ENCODE measurements around the gene RBFOX1.

Gene RBFOX1

GRCh38 chr16:7443142-7443541 lies 110.5 kb downstream of the RBFOX1 start:
- Histone ChIP-seq H3K27me3 (ENCODE audit: control insufficient read depth in 2 of 2, insufficient read depth in 2 of 2, low read length in 2 of 2) (no peaks in the 10 kb centered on the region), H3K4me1 (ENCODE audit: control insufficient read depth in 2 of 2, insufficient read depth in 2 of 2, low read length in 2 of 2) (no peaks in the 10 kb centered on the region), H3K9ac (ENCODE audit: low read depth in 1 of 2, low read length in 2 of 2) (no peak overlapping the region), H3K9me3 (ENCODE audit: control insufficient read depth in 2 of 2, low read length in 2 of 2) (no peaks in the 10 kb centered on the region), H3K4me3 (ENCODE audit: low read length in 2 of 2) (no peak overlapping the region), H3K36me3 (ENCODE audit: control insufficient read depth in 2 of 2, insufficient read depth in 2 of 2, low read length in 2 of 2) (no peaks in the 10 kb centered on the region), H3K27ac (ENCODE audit: low read depth in 2 of 2, low read length in 2 of 2) (no peak overlapping the region)

DNA sequence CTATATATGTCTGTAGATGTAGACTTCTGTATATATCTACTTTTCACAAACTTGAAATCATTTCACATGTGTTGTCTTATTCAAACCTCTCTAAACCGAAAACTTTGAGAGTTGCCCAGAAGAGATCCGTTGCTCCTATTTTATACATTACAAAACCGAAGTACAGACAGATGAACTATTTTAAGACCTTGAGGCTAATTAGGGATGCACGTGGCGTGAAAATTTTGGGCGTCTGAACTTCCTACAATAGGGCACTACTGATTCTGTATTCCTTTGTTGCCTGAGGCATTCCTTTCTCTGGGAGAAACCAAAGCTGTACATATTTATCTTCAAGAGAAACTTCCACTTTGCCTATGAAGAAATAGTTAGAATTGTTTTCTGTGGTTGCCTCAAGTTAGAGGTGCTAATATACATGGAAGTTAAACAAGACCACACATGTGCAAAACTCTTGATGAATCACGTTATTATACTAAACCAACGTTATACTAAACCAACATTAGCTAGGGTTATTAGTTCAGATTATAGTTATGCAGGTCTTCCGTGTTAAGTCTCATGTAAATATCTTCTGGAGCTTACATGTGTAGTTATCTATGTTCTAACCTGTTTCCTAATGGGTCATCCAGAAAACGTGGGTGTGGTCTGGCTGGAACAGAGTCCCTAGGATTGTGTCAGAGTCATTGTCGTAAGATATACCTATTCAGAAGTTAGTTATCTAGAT lies 111.2 kb downstream of the RBFOX1 start:
- Histone ChIP-seq H3K4me1 (ENCODE audit: control insufficient read depth in 2 of 2, insufficient read depth in 2 of 2, low read length in 2 of 2) (no peaks in the 10 kb centered on the region), H3K27ac (ENCODE audit: low read depth in 2 of 2, low read length in 2 of 2) (no peak overlapping the region), H3K27me3 (ENCODE audit: control insufficient read depth in 2 of 2, insufficient read depth in 2 of 2, low read length in 2 of 2) (no peaks in the 10 kb centered on the region), H3K4me3 (ENCODE audit: low read length in 2 of 2) (no peak overlapping the region), H3K9ac (ENCODE audit: low read depth in 1 of 2, low read length in 2 of 2) (no peak overlapping the region), H3K9me3 (ENCODE audit: control insufficient read depth in 2 of 2, low read length in 2 of 2) (no peaks in the 10 kb centered on the region), H3K36me3 (ENCODE audit: control insufficient read depth in 2 of 2, insufficient read depth in 2 of 2, low read length in 2 of 2) (no peaks in the 10 kb centered on the region)

DNA sequence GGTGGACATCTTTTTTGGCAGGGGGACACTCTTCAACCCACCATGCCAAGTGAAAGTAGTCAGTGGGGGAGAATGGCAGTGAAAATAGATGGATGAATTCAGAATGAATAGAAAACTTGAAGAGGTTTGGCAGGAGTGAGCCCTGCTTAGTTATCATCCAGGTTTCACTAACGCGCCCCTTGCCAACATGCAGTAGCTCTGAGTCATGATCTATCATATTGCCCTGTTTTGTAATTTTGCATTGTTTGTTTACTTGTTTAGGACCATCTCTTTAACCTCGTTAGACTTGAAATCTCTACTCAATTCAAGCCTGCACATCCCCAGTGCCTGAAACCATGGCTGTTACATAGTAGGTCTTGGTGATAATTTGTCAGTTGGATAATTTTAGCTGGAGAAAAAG lies 116.7 kb downstream of the RBFOX1 start:
- Histone ChIP-seq H3K27me3 (ENCODE audit: control insufficient read depth in 2 of 2, insufficient read depth in 2 of 2, low read length in 2 of 2) (no peaks in the 10 kb centered on the region), H3K9me3 (ENCODE audit: control insufficient read depth in 2 of 2, low read length in 2 of 2) (no peaks in the 10 kb centered on the region), H3K4me1 (ENCODE audit: control insufficient read depth in 2 of 2, insufficient read depth in 2 of 2, low read length in 2 of 2) (no peaks in the 10 kb centered on the region), H3K36me3 (ENCODE audit: control insufficient read depth in 2 of 2, insufficient read depth in 2 of 2, low read length in 2 of 2) (no peaks in the 10 kb centered on the region), H3K4me3 (ENCODE audit: low read length in 2 of 2) (no peak overlapping the region), H3K9ac (ENCODE audit: low read depth in 1 of 2, low read length in 2 of 2) (no peak overlapping the region), H3K27ac (ENCODE audit: low read depth in 2 of 2, low read length in 2 of 2) (no peak overlapping the region)

DNA sequence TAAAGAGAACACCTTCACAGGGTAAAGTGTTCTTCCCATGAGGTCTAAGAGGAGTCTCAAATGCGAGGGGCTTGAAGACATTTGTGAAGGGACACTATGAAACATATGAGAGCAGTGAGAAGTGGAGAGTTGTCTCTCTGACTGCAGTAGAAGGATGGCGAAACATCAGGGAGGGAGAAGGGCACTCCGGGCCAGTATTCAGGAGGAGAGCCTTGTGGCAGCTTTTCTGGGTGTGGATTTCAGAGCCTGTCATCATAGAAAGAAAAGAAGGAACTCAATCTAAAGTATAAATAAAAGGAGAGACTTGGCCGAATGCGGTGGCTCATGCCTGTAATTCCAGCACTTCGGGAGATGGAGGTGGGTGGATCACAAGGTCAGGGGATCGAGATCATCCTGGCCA lies 117.2 kb downstream of the RBFOX1 start:
- Histone ChIP-seq H3K4me1 (ENCODE audit: control insufficient read depth in 2 of 2, insufficient read depth in 2 of 2, low read length in 2 of 2) (no peaks in the 10 kb centered on the region), H3K36me3 (ENCODE audit: control insufficient read depth in 2 of 2, insufficient read depth in 2 of 2, low read length in 2 of 2) (no peaks in the 10 kb centered on the region), H3K9ac (ENCODE audit: low read depth in 1 of 2, low read length in 2 of 2) (no peak overlapping the region), H3K9me3 (ENCODE audit: control insufficient read depth in 2 of 2, low read length in 2 of 2) (no peaks in the 10 kb centered on the region), H3K4me3 (ENCODE audit: low read length in 2 of 2) (no peak overlapping the region), H3K27me3 (ENCODE audit: control insufficient read depth in 2 of 2, insufficient read depth in 2 of 2, low read length in 2 of 2) (no peaks in the 10 kb centered on the region), H3K27ac (ENCODE audit: low read depth in 2 of 2, low read length in 2 of 2) (no peak overlapping the region)

GRCh38 chr16:7450440-7450839 lies 117.8 kb downstream of the RBFOX1 start:
- no peak overlapping the region for H3K4me3 ChIP-seq (ENCODE audit: low read length in 2 of 2)
- no peaks in the 10 kb centered on the region for H3K27me3 ChIP-seq (ENCODE audit: control insufficient read depth in 2 of 2, insufficient read depth in 2 of 2, low read length in 2 of 2)
- no peak overlapping the region for H3K27ac ChIP-seq (ENCODE audit: low read depth in 2 of 2, low read length in 2 of 2)
- H3K4me1 ChIP-seq (ENCODE audit: control insufficient read depth in 2 of 2, insufficient read depth in 2 of 2, low read length in 2 of 2), result no peaks in the 10 kb centered on the region
- H3K36me3 ChIP-seq (ENCODE audit: control insufficient read depth in 2 of 2, insufficient read depth in 2 of 2, low read length in 2 of 2), result no peaks in the 10 kb centered on the region
- H3K9me3 ChIP-seq (ENCODE audit: control insufficient read depth in 2 of 2, low read length in 2 of 2), result no peaks in the 10 kb centered on the region
- no peak overlapping the region for H3K9ac ChIP-seq (ENCODE audit: low read depth in 1 of 2, low read length in 2 of 2)

DNA sequence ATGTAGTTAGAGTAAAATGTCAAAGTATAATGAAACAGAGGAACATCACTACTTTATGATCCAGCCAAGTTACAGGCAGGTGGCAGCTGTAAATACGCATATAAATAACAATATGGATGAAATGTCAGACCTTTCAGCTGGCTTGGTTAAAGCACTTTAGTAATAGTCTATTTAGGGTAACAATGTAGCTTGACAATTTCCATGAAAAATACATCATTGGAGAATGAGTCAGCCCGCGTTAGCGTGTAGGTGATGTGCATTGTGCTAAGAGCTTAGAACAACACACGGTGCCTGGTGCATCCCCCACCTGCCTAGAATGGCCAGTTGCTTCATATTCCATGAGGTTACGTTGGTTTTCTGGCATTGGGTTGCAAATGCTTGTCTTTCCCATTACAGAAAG lies 119.4 kb downstream of the RBFOX1 start:
- H3K27me3 ChIP-seq (ENCODE audit: control insufficient read depth in 2 of 2, insufficient read depth in 2 of 2, low read length in 2 of 2), result no peaks in the 10 kb centered on the region
- H3K9ac ChIP-seq (ENCODE audit: low read depth in 1 of 2, low read length in 2 of 2), result no peak overlapping the region
- no peaks in the 10 kb centered on the region for H3K4me1 ChIP-seq (ENCODE audit: control insufficient read depth in 2 of 2, insufficient read depth in 2 of 2, low read length in 2 of 2)
- H3K36me3 ChIP-seq (ENCODE audit: control insufficient read depth in 2 of 2, insufficient read depth in 2 of 2, low read length in 2 of 2), result no peaks in the 10 kb centered on the region
- H3K27ac ChIP-seq (ENCODE audit: low read depth in 2 of 2, low read length in 2 of 2), result no peak overlapping the region
- no peaks in the 10 kb centered on the region for H3K9me3 ChIP-seq (ENCODE audit: control insufficient read depth in 2 of 2, low read length in 2 of 2)
- no peak overlapping the region for H3K4me3 ChIP-seq (ENCODE audit: low read length in 2 of 2)

DNA sequence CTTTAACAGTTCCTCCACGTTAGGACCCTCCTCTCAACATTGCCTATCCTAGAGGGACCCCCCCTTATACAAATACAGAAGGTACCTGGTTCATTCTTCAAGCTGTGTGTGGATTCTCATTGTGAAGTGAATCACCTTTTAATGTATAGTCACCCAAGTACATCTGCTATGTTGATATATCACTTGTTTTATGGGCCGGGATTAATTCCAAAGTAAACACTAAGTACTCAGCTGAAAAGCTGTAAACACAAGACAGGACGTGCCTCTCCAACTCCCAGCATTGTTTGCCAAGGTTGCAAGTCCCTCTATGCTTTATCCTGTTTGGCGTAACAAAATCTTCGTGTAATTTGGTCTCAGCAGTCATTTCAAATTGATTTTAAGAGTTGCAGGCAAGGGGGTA lies 123.6 kb downstream of the RBFOX1 start:
- Histone ChIP-seq H3K4me1 (ENCODE audit: control insufficient read depth in 2 of 2, insufficient read depth in 2 of 2, low read length in 2 of 2) (no peaks in the 10 kb centered on the region), H3K27me3 (ENCODE audit: control insufficient read depth in 2 of 2, insufficient read depth in 2 of 2, low read length in 2 of 2) (no peaks in the 10 kb centered on the region), H3K9me3 (ENCODE audit: control insufficient read depth in 2 of 2, low read length in 2 of 2) (no peaks in the 10 kb centered on the region), H3K27ac (ENCODE audit: low read depth in 2 of 2, low read length in 2 of 2) (no peak overlapping the region), H3K36me3 (ENCODE audit: control insufficient read depth in 2 of 2, insufficient read depth in 2 of 2, low read length in 2 of 2) (no peaks in the 10 kb centered on the region), H3K4me3 (ENCODE audit: low read length in 2 of 2) (no peak overlapping the region), H3K9ac (ENCODE audit: low read depth in 1 of 2, low read length in 2 of 2) (no peak overlapping the region)

DNA sequence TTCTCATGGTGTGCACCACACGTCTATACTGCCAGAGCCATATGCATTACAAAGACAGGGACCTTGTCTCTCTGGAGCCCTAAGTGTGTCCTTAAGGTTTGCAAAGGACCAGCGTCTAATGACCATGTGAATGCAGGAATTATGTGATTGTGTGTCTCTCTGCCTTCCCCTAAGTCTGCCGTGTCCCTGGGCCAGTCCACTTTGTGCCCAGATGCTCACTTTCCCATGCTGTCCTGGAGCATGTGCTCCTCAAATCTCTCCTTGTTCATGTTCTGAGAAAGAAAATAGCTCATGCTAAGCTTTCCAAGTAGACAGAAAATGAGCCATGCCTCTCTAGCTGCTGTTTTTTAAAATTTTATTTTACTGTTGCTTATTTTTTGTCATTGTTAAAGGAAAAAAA lies 125.5 kb downstream of the RBFOX1 start:
- H3K4me3 ChIP-seq (ENCODE audit: low read length in 2 of 2), result no peak overlapping the region
- H3K9ac ChIP-seq (ENCODE audit: low read depth in 1 of 2, low read length in 2 of 2), result no peak overlapping the region
- no peak overlapping the region for H3K27ac ChIP-seq (ENCODE audit: low read depth in 2 of 2, low read length in 2 of 2)
- no peaks in the 10 kb centered on the region for H3K27me3 ChIP-seq (ENCODE audit: control insufficient read depth in 2 of 2, insufficient read depth in 2 of 2, low read length in 2 of 2)
- H3K36me3 ChIP-seq (ENCODE audit: control insufficient read depth in 2 of 2, insufficient read depth in 2 of 2, low read length in 2 of 2), result no peaks in the 10 kb centered on the region
- H3K9me3 ChIP-seq (ENCODE audit: control insufficient read depth in 2 of 2, low read length in 2 of 2), result no peaks in the 10 kb centered on the region
- no peaks in the 10 kb centered on the region for H3K4me1 ChIP-seq (ENCODE audit: control insufficient read depth in 2 of 2, insufficient read depth in 2 of 2, low read length in 2 of 2)

GRCh38 chr16:7470344-7470743 lies 137.7 kb downstream of the RBFOX1 start:
- Histone ChIP-seq H3K36me3 (ENCODE audit: control insufficient read depth in 2 of 2, insufficient read depth in 2 of 2, low read length in 2 of 2) (no peaks in the 10 kb centered on the region), H3K27me3 (ENCODE audit: control insufficient read depth in 2 of 2, insufficient read depth in 2 of 2, low read length in 2 of 2) (no peaks in the 10 kb centered on the region), H3K4me3 (ENCODE audit: low read length in 2 of 2) (no peak overlapping the region), H3K9ac (ENCODE audit: low read depth in 1 of 2, low read length in 2 of 2) (no peak overlapping the region), H3K4me1 (ENCODE audit: control insufficient read depth in 2 of 2, insufficient read depth in 2 of 2, low read length in 2 of 2) (no peaks in the 10 kb centered on the region), H3K9me3 (ENCODE audit: control insufficient read depth in 2 of 2, low read length in 2 of 2) (no peaks in the 10 kb centered on the region), H3K27ac (ENCODE audit: low read depth in 2 of 2, low read length in 2 of 2) (no peak overlapping the region)

DNA sequence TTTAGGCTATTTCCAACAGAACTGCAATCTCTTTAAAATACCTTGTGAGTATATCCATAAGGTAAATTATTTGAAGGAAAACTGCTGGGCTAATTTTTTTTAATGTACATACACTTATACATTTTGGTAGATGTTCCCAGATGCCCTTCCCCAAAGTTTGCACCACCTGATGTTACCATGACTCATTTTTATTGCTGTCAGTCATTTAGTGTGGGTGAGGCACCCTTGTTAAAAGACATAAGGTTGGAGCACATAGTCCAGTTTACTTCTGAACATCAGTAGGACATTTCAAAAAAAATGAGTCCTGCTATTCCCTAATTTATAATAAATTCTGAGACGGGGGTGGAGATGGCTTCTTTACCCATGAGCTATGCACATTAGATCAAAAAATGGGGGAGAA lies 138.6 kb downstream of the RBFOX1 start:
- H3K36me3 ChIP-seq (ENCODE audit: control insufficient read depth in 2 of 2, insufficient read depth in 2 of 2, low read length in 2 of 2), result no peaks in the 10 kb centered on the region
- H3K27ac ChIP-seq (ENCODE audit: low read depth in 2 of 2, low read length in 2 of 2), result no peak overlapping the region
- no peaks in the 10 kb centered on the region for H3K9me3 ChIP-seq (ENCODE audit: control insufficient read depth in 2 of 2, low read length in 2 of 2)
- no peaks in the 10 kb centered on the region for H3K27me3 ChIP-seq (ENCODE audit: control insufficient read depth in 2 of 2, insufficient read depth in 2 of 2, low read length in 2 of 2)
- no peak overlapping the region for H3K4me3 ChIP-seq (ENCODE audit: low read length in 2 of 2)
- H3K4me1 ChIP-seq (ENCODE audit: control insufficient read depth in 2 of 2, insufficient read depth in 2 of 2, low read length in 2 of 2), result no peaks in the 10 kb centered on the region
- no peak overlapping the region for H3K9ac ChIP-seq (ENCODE audit: low read depth in 1 of 2, low read length in 2 of 2)

DNA sequence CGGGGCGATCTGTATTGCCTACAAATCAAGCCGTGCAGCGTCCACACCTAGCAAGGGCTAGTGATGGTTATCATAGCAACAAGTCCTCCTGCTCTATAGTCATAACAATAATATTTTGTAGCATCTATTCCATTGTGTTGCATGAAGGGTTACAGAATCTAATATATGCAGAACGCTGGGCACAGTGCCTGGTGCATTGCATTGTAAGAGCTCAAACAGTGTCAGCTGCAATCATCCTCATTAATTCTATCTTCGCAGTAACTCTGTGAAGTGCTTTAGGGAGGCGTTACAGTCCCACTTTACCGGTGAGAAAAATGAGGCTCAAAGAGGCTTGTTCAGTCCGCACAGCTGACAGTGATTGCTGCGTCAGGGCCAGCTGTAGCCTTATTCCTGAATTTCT lies 149.4 kb downstream of the RBFOX1 start:
- H3K27ac ChIP-seq (ENCODE audit: low read depth in 2 of 2, low read length in 2 of 2), result no peak overlapping the region
- H3K4me3 ChIP-seq (ENCODE audit: low read length in 2 of 2), result no peak overlapping the region
- no peaks in the 10 kb centered on the region for H3K4me1 ChIP-seq (ENCODE audit: control insufficient read depth in 2 of 2, insufficient read depth in 2 of 2, low read length in 2 of 2)
- H3K27me3 ChIP-seq (ENCODE audit: control insufficient read depth in 2 of 2, insufficient read depth in 2 of 2, low read length in 2 of 2), result no peaks in the 10 kb centered on the region
- no peaks in the 10 kb centered on the region for H3K36me3 ChIP-seq (ENCODE audit: control insufficient read depth in 2 of 2, insufficient read depth in 2 of 2, low read length in 2 of 2)
- H3K9me3 ChIP-seq (ENCODE audit: control insufficient read depth in 2 of 2, low read length in 2 of 2), result no peaks in the 10 kb centered on the region
- no peak overlapping the region for H3K9ac ChIP-seq (ENCODE audit: low read depth in 1 of 2, low read length in 2 of 2)

Measured in mucosa of rectum (tissue), 2 donors.